ENCODE results near the gene KLF2. TPM values are rescaled to one million over a fixed set of nuclear protein-coding genes. Genes with fewer than 3 reads are reported as not detected.

Gene KLF2
- polyA plus RNA-seq, 10 donors, result 35.8 to 91.6 (median 66.7) TPM

GRCh38 chr19:16375157-16375935 lies 50.7 kb downstream of the KLF2 start:
- DNase-seq, result no peak

GRCh38 chr19:16375936-16376185 lies 51.2 kb downstream of the KLF2 start:
- no peak for DNase-seq

- no peak for DNase-seq
These were observed 51.6 kb downstream of the KLF2 start for GRCh38 chr19:16376241-16376640.

GRCh38 chr19:16376649-16377048 lies 52.0 kb downstream of the KLF2 start:
- DNase-seq, result no peak

- DNase-seq, result no peak
These were observed 52.9 kb downstream of the KLF2 start for GRCh38 chr19:16377521-16377920.

Other genes starting within 250 kb of the KLF2 start
- gene TPM4, start 248.3 kb upstream of the KLF2 start, polyA plus RNA-seq (ENCODE audit: insufficient read length in 10 of 10), result 100 to 1,000 TPM; 193 to 331 (median 238) TPM
- gene RAB8A, start 212.9 kb upstream of the KLF2 start, polyA plus RNA-seq (ENCODE audit: insufficient read length in 10 of 10), result 10 to 100 TPM; 32.4 to 53.3 (median 35.4) TPM
- 1 to 10 TPM in 2 of 10 donors, under 1 TPM in 8; 0.07 to 1.3 (median 0.37) TPM for gene HSH2D, start 181.1 kb upstream of the KLF2 start, polyA plus RNA-seq (ENCODE audit: insufficient read length in 10 of 10)
- not detected for gene CIB3, start 151.3 kb upstream of the KLF2 start, polyA plus RNA-seq (ENCODE audit: insufficient read length in 10 of 10)
- gene FAM32A, start 139.4 kb upstream of the KLF2 start, polyA plus RNA-seq (ENCODE audit: insufficient read length in 10 of 10), result 10 to 100 TPM; 51.3 to 77.4 (median 63.1) TPM
- 10 to 100 TPM; 35.3 to 52.7 (median 42.7) TPM for gene AP1M1, start 126.9 kb upstream of the KLF2 start, polyA plus RNA-seq (ENCODE audit: insufficient read length in 10 of 10)
- 10 to 100 TPM; 20.2 to 22.8 (median 22.0) TPM for gene EPS15L1, start 147.1 kb downstream of the KLF2 start, polyA plus RNA-seq (ENCODE audit: insufficient read length in 10 of 10)
- under 1 TPM in 1 of 10 donors, not detected in 9; 0.12 TPM for gene CALR3, start 171.3 kb downstream of the KLF2 start, polyA plus RNA-seq (ENCODE audit: insufficient read length in 10 of 10)
- gene C19orf44, start 171.6 kb downstream of the KLF2 start, polyA plus RNA-seq (ENCODE audit: insufficient read length in 10 of 10), result 1 to 10 TPM; 5.8 to 8.9 (median 7.3) TPM
- gene CHERP, start 217.6 kb downstream of the KLF2 start, polyA plus RNA-seq (ENCODE audit: insufficient read length in 10 of 10), result 10 to 100 TPM; 24.0 to 36.3 (median 30.6) TPM
- 10 to 100 TPM; 25.9 to 32.6 (median 29.9) TPM for gene SLC35E1, start 247.6 kb downstream of the KLF2 start, polyA plus RNA-seq (ENCODE audit: insufficient read length in 10 of 10)